ENCODE data around the gene NELFB.

NELFB gene

GRCh38 chr9:137305060-137305797 is 50.1 kb downstream of the NELFB start:
- no peak for DNase-seq

- no peak for DNase-seq
These were observed 50.6 kb downstream of the NELFB start for GRCh38 chr9:137305798-137306065.

DNA sequence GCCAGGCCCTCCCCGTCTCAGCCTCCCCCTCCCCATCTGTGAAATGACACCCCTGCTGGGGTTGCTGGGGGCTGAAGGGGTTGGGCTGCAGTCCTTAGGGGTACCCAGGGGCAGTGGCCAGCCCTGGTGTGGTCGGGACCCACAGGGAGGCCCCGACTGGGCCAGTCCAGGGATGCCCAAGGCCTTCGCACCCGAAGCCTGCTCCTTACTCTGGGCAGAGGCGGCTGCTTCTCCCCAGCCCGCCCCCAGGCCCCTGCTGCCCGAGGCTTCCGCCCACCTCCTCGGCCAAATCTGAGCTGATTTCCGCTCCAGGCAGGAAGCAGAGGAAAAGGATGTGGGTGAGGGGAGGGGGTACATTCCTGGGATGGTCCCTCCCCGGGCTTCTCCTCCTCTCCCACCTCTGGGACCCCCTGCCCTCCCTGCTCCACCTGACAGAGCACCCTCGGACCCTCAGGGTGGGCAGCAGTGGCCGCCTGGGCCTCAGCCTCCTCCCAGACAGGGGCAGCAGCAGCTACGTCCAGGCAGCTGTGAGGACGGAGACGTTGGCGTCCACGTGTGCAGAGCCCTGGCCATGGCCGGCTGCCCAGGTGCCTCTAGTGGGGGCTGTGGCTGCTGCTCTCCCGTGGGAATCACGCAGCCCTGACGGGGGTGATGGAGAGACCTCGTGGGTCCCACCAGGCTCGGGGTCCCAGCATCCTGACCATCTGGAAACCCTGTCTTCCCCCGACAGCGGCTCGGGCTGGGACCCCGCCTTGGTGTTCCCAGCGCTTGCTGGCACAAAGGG is 51.1 kb downstream of the NELFB start:
- no peak for DNase-seq

GRCh38 chr9:137306850-137307254 is 51.7 kb downstream of the NELFB start:
- no peak for DNase-seq

DNA sequence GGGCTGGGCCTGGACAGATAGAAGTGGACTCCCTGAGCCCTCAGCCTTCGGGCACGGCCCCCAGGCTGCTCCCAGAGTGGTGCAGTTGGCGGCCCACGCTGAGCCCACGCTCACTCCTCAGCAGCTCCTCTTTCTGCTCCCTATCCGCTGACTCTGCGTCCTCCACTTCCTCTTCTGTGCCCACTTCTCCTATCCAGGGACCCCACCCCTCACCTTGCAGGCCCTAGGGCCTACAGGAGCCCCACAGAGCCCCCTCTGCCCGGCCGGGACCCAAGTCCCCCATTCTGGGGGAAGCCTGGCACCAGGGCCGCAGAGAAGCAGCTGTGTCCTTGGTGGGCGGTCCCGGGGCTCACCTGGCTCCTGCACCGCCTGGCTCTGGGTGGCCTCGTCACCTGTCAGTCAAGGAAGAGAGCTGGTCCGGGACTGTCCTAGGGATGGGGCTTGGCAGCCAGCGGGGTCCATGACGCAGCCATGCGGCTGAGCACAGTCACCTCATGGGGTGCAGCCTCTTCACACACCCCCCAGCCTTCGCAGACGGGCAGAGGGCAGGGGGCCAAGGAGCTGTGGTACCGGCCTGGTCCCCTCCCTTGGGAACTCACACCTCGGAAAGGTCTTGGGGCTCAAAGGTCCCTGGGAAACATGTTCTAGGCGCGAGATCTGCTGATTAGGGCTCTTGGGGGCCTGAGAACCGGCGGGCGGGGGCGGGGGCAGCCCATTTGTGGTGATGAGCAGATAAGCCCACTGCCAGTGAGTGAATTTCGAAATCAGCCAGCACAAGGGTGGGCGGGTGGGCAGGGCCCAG is 52.3 kb downstream of the NELFB start:
- DNase-seq: no peak

DNA sequence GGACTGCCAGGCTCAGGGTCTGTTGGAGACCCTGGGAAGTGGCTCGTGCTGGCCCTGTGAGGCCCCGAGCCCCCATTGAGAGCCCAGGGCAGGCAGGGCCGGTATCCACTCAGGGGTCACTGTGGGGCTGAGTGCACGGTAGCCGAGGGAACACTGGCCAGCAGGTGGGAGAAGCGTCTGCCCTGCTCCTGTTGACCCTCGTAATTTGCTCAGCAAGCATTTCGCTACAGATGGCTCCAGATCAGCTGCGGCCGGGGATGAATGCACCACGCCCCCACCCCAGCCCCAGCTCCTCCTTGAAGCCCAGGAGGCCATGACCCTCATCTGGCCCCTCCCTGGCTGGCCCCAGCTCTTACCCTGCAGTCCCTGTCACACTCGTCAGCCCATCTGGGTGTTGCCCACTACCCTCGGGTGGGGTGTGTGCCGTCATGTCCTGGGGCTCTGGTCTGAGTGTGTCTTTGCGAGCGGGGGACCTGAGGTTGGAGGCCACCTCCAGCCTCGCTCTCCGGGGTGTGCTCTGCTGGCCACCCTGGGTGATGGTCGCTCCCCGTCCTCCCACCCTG is 53.0 kb downstream of the NELFB start:
- no peak for DNase-seq

GRCh38 chr9:137309368-137310188 is 54.5 kb downstream of the NELFB start:
- DNase-seq: no peak

- no peak for DNase-seq
These were observed 55.3 kb downstream of the NELFB start for GRCh38 chr9:137310189-137311052.

GRCh38 chr9:137311171-137311985 is 56.3 kb downstream of the NELFB start:
- DNase-seq: no peak

DNA sequence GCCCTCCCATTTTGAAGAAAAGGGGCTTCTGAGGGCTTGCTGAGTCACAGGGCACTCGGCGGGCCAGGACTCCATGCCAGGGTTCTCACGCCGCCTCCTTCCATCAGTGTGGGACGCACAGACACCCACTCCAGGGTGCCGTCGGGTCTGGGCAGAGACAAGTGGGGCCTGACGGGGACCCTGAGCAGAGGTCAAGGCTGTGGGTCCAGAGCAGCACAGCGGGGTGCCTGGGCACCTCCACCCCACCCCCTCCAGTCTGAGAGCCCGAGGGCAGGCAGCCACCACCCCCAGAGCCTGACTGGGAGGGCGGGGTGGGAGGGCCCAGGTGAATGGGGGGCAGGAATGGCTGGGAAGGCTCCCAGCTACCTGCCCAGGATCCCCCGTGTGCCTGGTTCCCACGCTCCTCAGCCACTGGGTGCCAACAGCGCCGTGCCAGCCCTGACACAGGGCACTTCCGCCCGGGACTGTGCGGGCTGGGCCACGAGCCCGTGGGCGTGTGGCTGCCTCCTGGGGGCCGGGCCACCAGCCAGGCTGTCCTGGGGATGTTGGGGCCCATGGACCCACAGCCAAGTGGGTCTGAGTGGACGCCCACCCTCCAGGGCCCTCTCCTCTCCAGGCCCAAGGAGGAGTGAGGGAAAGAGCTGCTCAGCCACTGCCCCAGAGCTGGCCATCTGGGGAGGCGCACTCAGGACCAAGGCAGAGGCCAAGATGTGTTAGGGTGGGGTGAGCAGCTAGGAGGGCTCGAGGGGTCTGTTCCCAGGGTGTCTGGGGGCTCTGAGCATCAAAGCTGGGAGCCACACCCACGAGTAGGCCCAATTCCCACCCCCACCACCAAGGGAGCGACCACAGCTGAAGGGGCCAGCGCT is 57.1 kb downstream of the NELFB start:
- no peak for DNase-seq

GRCh38 chr9:137312852-137313325 is 57.8 kb downstream of the NELFB start:
- DNase-seq: no peak

DNA sequence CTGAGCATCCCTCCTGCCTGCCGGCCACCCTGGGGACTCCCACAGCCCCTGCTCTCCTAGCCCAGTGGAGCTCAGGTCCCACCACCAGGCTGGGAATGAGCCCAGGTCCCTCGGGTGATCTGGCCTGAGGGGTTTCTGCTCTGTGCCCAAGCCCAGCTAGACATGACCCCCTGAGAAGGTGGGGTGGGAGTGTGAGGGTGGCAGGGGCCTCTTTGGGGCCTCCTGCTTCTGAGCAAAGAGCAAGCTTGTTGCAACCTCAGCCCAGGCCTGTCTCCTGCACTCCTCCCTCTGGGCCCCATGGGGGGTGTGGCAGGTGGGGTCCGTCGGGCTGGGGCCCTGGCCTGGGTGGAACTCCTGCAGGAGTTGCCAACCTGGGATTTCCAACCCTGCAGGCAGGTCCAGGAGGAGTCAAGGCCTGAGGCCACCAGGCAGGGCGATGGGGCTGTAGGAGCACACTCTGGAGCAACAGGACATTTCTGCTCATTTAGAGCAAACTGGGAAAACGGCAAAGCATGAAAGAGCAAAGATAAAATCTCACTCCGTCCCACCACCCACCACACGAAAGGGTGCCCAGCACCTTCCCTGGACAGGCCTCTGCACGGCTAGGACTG is 58.3 kb downstream of the NELFB start:
- DNase-seq: no peak

DNA sequence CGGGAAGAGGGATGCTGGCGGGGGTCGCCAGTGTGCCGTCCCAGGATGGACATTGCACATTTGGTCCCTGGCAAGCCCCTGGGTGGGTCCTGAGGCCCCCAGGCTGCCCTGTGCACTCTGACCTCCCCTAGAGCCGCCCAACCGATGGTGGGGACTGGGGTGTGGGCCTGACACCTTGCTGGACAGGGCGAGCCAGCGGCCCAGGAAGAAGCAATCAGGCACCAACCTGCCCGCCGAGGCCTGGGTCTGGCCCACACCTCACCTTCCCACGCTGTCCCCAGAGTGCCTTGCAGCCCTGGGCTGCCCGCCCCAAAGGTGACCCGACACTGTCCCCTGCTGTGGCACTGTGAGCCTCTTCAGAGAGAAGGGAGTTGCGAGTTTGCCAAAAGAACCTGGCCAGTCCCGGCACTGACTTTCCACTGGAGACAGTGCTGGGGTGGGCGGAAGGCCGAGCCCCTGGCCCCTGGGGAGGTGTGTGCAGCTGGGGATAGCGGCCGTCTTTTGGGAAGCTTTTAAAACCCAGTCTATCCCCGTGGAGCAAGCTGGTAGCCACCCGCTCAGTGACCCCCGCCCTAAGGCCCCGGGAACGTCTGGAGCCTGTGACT is 58.9 kb downstream of the NELFB start:
- DNase-seq: no peak

GRCh38 chr9:137314561-137315560 is 59.7 kb downstream of the NELFB start:
- DNase-seq: no peak

DNA sequence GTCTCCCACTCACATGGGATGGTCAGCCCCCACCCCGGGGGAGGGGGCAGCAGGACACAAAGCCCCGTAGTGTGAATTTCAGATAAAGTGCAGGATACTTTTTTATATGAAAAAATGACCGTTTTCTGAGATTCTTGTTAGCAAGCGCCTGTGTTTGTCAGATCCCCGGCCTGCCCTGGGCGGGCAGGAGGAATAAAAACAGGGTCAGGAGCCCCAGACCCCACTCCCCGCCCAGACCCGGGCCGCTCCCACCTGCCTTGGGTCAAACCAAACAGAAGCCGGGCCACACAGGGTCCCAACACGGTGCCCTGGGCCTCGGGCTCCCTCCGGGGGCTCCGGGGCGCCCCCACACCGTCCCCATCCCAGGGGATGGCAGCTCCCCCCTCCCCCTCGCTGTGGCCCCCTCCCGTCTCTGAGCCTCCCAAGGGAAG is 60.5 kb downstream of the NELFB start:
- DNase-seq: no peak

GRCh38 chr9:137316012-137316981 is 61.2 kb downstream of the NELFB start:
- peak; percentile 37 for DNase-seq
